H9 (cell line): Measurements from ENCODE around the gene ZNF213. TPM values are rescaled to one million over a fixed set of nuclear protein-coding genes. Genes with fewer than 3 reads are reported as not detected.

Experiments
- DNase-seq: peaks from one replicate; pipeline ENCODE4 v3.0.0-alpha.2; 2017
- H2AFZ ChIP-seq: one replicate; pipeline ENCODE4 v1.6.1; 2013; ENCODE audit warnings: mild to moderate bottlenecking, low read length, control low read depth, moderate library complexity
- H2AK5ac ChIP-seq: 2 replicates; pipeline ENCODE4 v1.6.1; 2013; ENCODE audit warnings: low read length, control low read depth, mixed read lengths; ENCODE audit not compliant: insufficient read length
- H2BK120ac ChIP-seq: one replicate; pipeline ENCODE4 v1.6.1; 2013; ENCODE audit warnings: low read depth, mild to moderate bottlenecking, low read length, control low read depth, inconsistent platforms; ENCODE audit not compliant: poor library complexity, severe bottlenecking
- H2BK12ac ChIP-seq: 2 replicates; pipeline ENCODE4 v1.6.1; 2013; ENCODE audit warnings: low read length, control low read depth, mixed read lengths, low read depth; ENCODE audit not compliant: insufficient read length
- H2BK15ac ChIP-seq: 2 replicates; pipeline ENCODE4 v1.6.1; 2013; ENCODE audit warnings: low read depth, low read length, control low read depth
- H2BK20ac ChIP-seq: one replicate; pipeline ENCODE4 v1.6.1; 2013; ENCODE audit warnings: low read depth, mild to moderate bottlenecking, low read length, control low read depth, inconsistent platforms; ENCODE audit not compliant: poor library complexity, severe bottlenecking
- H2BK5ac ChIP-seq: 2 replicates; pipeline ENCODE4 v1.6.1; 2013; ENCODE audit warnings: low read length, control low read depth, mixed read lengths; ENCODE audit not compliant: insufficient read length
- H3K14ac ChIP-seq: 2 replicates; pipeline ENCODE4 v1.6.1; 2013; ENCODE audit warnings: low read length, control low read depth; ENCODE audit not compliant: insufficient read depth
- H3K18ac ChIP-seq: 2 replicates; pipeline ENCODE4 v1.6.1; 2013; ENCODE audit warnings: low read depth, mild to moderate bottlenecking, mixed read lengths, low read length, control low read depth; ENCODE audit not compliant: insufficient read length
- H3K23ac ChIP-seq: 2 replicates; pipeline ENCODE4 v1.6.1; 2013; ENCODE audit warnings: low read length, control low read depth, mixed read lengths, low read depth; ENCODE audit not compliant: insufficient read length
- H3K23me2 ChIP-seq: 2 replicates; pipeline ENCODE4 v1.6.1; 2013; ENCODE audit warnings: low read depth, mild to moderate bottlenecking, mixed read lengths, low read length, control low read depth; ENCODE audit not compliant: insufficient read length, poor library complexity, severe bottlenecking
- H3K27ac ChIP-seq: 2 replicates; pipeline ENCODE4 v1.5.1; 2013; ENCODE audit warnings: low read length, control low read depth, mixed read lengths, low read depth; ENCODE audit not compliant: insufficient read length
- H3K27me3 ChIP-seq: 2 replicates; pipeline ENCODE4 v1.6.1; 2013; ENCODE audit warnings: low read length, control low read depth, inconsistent platforms; ENCODE audit not compliant: insufficient read depth
- H3K4ac ChIP-seq: 2 replicates; pipeline ENCODE4 v1.6.1; 2013; ENCODE audit warnings: low read depth, mild to moderate bottlenecking, control low read depth, inconsistent platforms, low read length, moderate library complexity
- H3K4me1 ChIP-seq: 2 replicates; pipeline ENCODE4 v1.6.1; 2013; ENCODE audit warnings: low read length, control low read depth, inconsistent platforms; ENCODE audit not compliant: insufficient read depth
- H3K4me2 ChIP-seq: 2 replicates; pipeline ENCODE4 v1.6.1; 2013; ENCODE audit warnings: low read length, control low read depth, mixed read lengths; ENCODE audit not compliant: insufficient read length, insufficient read depth
- H3K56ac ChIP-seq: 2 replicates; pipeline ENCODE4 v1.6.1; 2013; ENCODE audit warnings: low read depth, mild to moderate bottlenecking, mixed read lengths, low read length, control low read depth; ENCODE audit not compliant: insufficient read length
- H3K79me1 ChIP-seq: 2 replicates; pipeline ENCODE4 v1.6.1; 2013; ENCODE audit warnings: low read depth, mild to moderate bottlenecking, moderate library complexity, low read length, control low read depth, inconsistent platforms; ENCODE audit not compliant: insufficient read depth, poor library complexity, severe bottlenecking
- H3K79me2 ChIP-seq: 2 replicates; pipeline ENCODE4 v1.6.1; 2013; ENCODE audit warnings: low read length, control low read depth, inconsistent platforms; ENCODE audit not compliant: insufficient read depth
- H3K9ac ChIP-seq: 2 replicates; pipeline ENCODE4 v1.6.1; 2013; ENCODE audit warnings: low read length, control low read depth, mixed read lengths; ENCODE audit not compliant: insufficient read length; ENCODE audit errors: extremely low read depth
- H3K9me3 ChIP-seq: one replicate; pipeline ENCODE4 v1.6.1; 2013; ENCODE audit warnings: low read depth, low read length, inconsistent platforms; ENCODE audit not compliant: control insufficient read depth
- H3T11ph ChIP-seq: one replicate; pipeline ENCODE4 v1.6.1; 2013; ENCODE audit warnings: mild to moderate bottlenecking, low read length, control low read depth, inconsistent platforms
- H4K20me1 ChIP-seq: one replicate; pipeline ENCODE4 v1.6.1; 2013; ENCODE audit not compliant: control insufficient read depth, insufficient read length, insufficient read depth
- H4K5ac ChIP-seq: 2 replicates; pipeline ENCODE4 v1.6.1; 2013; ENCODE audit warnings: low read depth, mild to moderate bottlenecking, mixed read lengths, low read length, control low read depth; ENCODE audit not compliant: insufficient read length
- H4K8ac ChIP-seq: replicated peaks from 2 replicates; pipeline ENCODE4 v1.6.1; 2013; ENCODE audit warnings: low read length, control low read depth, mixed read lengths, low read depth; ENCODE audit not compliant: insufficient read length
- H4K91ac ChIP-seq: 2 replicates; pipeline ENCODE4 v1.6.1; 2013; ENCODE audit warnings: low read depth, mild to moderate bottlenecking, moderate library complexity, mixed read lengths, low read length, control low read depth; ENCODE audit not compliant: insufficient read length
- H3K27ac Mint-ChIP-seq, 3 experiments: 2 replicates in 2 of 3; 3 replicates in 1 of 3; pipeline ENCODE4 v1.8.0; 2020 to 2021; ENCODE audit warnings: mixed read lengths in 3 of 3, mild to moderate bottlenecking in 1 of 3, moderate library complexity in 1 of 3
- H3K27me3 Mint-ChIP-seq: 2 replicates; pipeline ENCODE4 v1.8.0; 2021; ENCODE audit warnings: low read depth, mild to moderate bottlenecking, moderate library complexity, mixed read lengths
- H3K36me3 Mint-ChIP-seq, 3 experiments: 2 replicates in 2 of 3; 3 replicates in 1 of 3; pipeline ENCODE4 v1.8.0; 2020 to 2021; ENCODE audit warnings: low read depth in 3 of 3, mixed read lengths in 3 of 3; ENCODE audit not compliant: insufficient read depth in 1 of 3
- H3K4me1 Mint-ChIP-seq, 2 experiments: 2 replicates each; pipeline ENCODE4 v1.8.0; 2020; ENCODE audit warnings: mixed read lengths in 2 of 2
- H3K4me3 Mint-ChIP-seq, 2 experiments: 2 replicates in 1 of 2; 3 replicates in 1 of 2; pipeline ENCODE4 v1.8.0; 2020 to 2021; ENCODE audit warnings: mild to moderate bottlenecking in 2 of 2, mixed read lengths in 2 of 2, moderate library complexity in 1 of 2
- H3K9me3 Mint-ChIP-seq, 2 experiments: 2 replicates in 1 of 2; 3 replicates in 1 of 2; pipeline ENCODE4 v1.8.0; 2020; ENCODE audit warnings: mild to moderate bottlenecking in 2 of 2, mixed read lengths in 2 of 2, moderate library complexity in 1 of 2
- CTCF ChIP-seq: fragments of 200-600 bp; sonication (generic); conservative IDR thresholded peaks from 3 replicates; pipeline ENCODE4 v1.8.0; 2021; ENCODE audit warnings: antibody characterized with exemption, mild to moderate bottlenecking
- WGBS: extraction: QIAGEN DNeasy Blood & Tissue Kit; methylation state at CpG from one replicate; pipeline ENCODE4 v1.1.7; 2013; ENCODE audit warnings: missing lambda C conversion rate, low lambda C conversion rate, mixed read lengths; ENCODE audit not compliant: insufficient read length; ENCODE audit errors: extremely low coverage; 5-methylcytosine and 5-hydroxymethylcytosine counted together
- total RNA-seq: library from RNA; stranded (reverse); gene quantifications from 2 replicates; pipeline ENCODE4 v1.2.1, GENCODE V29; 2021

The ZNF213 gene
- total RNA-seq, 1 experiment from 2014 or later: 6.4 TPM

- Mint-ChIP-seq H3K9me3 (no peaks in the 10 kb centered on the region; a peak in 1 of 5 replicates), H3K4me3 (peak overlapping the region; percentile 46 to 63), H3K4me1 (peaks cover 51 to 52% of the 10 kb centered on the region in 2 experiments), H3K36me3 (peaks cover 8 to 24% (median 16%) of the 10 kb centered on the region in 3 experiments; a peak in 6 of 7 replicates), H3K27me3 (no peaks in the 10 kb centered on the region; the same call in 1 of the 2 replicates), H3K27ac (peak overlapping the region; percentile 83 to 94 (median 91))
- H2BK20ac ChIP-seq: no peak overlapping the region
- peaks cover 29% of the 10 kb centered on the region for H3K23me2 ChIP-seq
- no peak overlapping the region for H3T11ph ChIP-seq
- H4K91ac ChIP-seq: no peak overlapping the region
- no peak overlapping the region for H2BK120ac ChIP-seq
- H3K4me2 ChIP-seq: peak overlapping the region; percentile 12
- H2AK5ac ChIP-seq: no peak overlapping the region
- no peaks in the 10 kb centered on the region for H3K9me3 ChIP-seq
- no peak overlapping the region for H3K14ac ChIP-seq
- H3K18ac ChIP-seq: no peak overlapping the region
- H3K27ac ChIP-seq: peak overlapping the region; percentile 15
- H3K79me2 ChIP-seq: peaks cover 12% of the 10 kb centered on the region; the same call in 1 of the 2 replicates
- no peak overlapping the region for H3K9ac ChIP-seq
- peak; percentile 74 for DNase-seq
- H3K56ac ChIP-seq: no peak overlapping the region
- no peak overlapping the region for H4K5ac ChIP-seq
- H3K27me3 ChIP-seq: no peaks in the 10 kb centered on the region
- H3K4me1 ChIP-seq: peaks cover 8% of the 10 kb centered on the region
- no peak overlapping the region for H2BK15ac ChIP-seq
- TF ChIP-seq CTCF: peak; percentile 83
- H3K23ac ChIP-seq: no peak overlapping the region
- H4K8ac ChIP-seq: no peak overlapping the region
- no peak overlapping the region for H2BK5ac ChIP-seq
- no peak overlapping the region for H2AFZ ChIP-seq
- no peak overlapping the region for H2BK12ac ChIP-seq
- H3K4ac ChIP-seq: no peak overlapping the region
- H3K79me1 ChIP-seq: no peaks in the 10 kb centered on the region
- no CpG with 5 or more reads among the region's 29 CpGs for WGBS
- H4K20me1 ChIP-seq: no peaks in the 10 kb centered on the region
These were observed 33.6 kb upstream of the ZNF213 start for GRCh38 chr16:3101018-3101840.
